GM12878 (cell line): Measurements from ENCODE around the gene GAK. TPM values are rescaled to one million over a fixed set of nuclear protein-coding genes. Genes with fewer than 3 reads are reported as not detected.

Experiments used
- ATAC-seq: fragments of 200-7000 bp; cut with Tn5 transposase; 3 replicates; pipeline ENCODE4 v1.9.1; 2020; ENCODE audit warnings: mild to moderate bottlenecking, moderate library complexity
- BruUV-seq: library from RNA; stranded (reverse); fragments of 400-500 nt; replicated peaks from 2 replicates; lab custom pipeline; 2021; lab: Mats Ljungman, UMichigan
- CTCF ChIA-PET: fragments of 300-600 bp; sonication (Branson Sonifier 250); formaldehyde crosslinking; extraction: SDS; loops from one replicate; lab custom pipeline; 2021; ENCODE audit warnings: inconsistent platforms; lab: Yijun Ruan, JAX
- POLR2A ChIA-PET: fragments of 350-600 bp; formaldehyde crosslinking; extraction: SDS; loops from one replicate; lab custom pipeline; 2021; ENCODE audit warnings: inconsistent platforms; lab: Charles Lee
- RAD21 ChIA-PET: fragments of 300-600 bp; sonication (Branson Sonifier 250); formaldehyde crosslinking; loops from one replicate; lab custom pipeline; 2023; ENCODE audit warnings: antibody characterized with exemption; ENCODE audit not compliant: unreplicated experiment; lab: Charles Lee
- SMC1A ChIA-PET: fragments of 300-600 bp; sonication (Branson Sonifier 250); formaldehyde crosslinking; loops from one replicate; lab custom pipeline; 2023; ENCODE audit not compliant: unreplicated experiment, uncharacterized antibody; lab: Charles Lee
- DNase-seq: peaks from one replicate; pipeline ENCODE4 v3.0.0-alpha.2; 2011; ENCODE audit warnings: low read depth, low spot score
- FAIRE-seq: peaks from 3 replicates; lab custom pipeline; 2011; peaks lifted over from hg19 to GRCh38; lab: Jason Lieb, UNC
- H2AFZ ChIP-seq: 2 replicates; pipeline ENCODE4 v1.6.0; 2011; ENCODE audit warnings: low read depth, low read length, control low read depth; ENCODE audit not compliant: control insufficient read depth
- H3K27ac ChIP-seq: 2 replicates; pipeline ENCODE4 v1.5.1; 2011; ENCODE audit warnings: control low read depth; ENCODE audit not compliant: control insufficient read depth, insufficient read depth
- H3K27me3 ChIP-seq, 2 experiments: replicated peaks in 1 of 2; 2 replicates each; pipeline versions ENCODE4 v1.6.0 to v1.6.1; 2011; ENCODE audit warnings: low read length in 1 of 2; ENCODE audit not compliant: control insufficient read depth in 2 of 2, insufficient read depth in 2 of 2
- H3K36me3 ChIP-seq, 2 experiments: 2 replicates each; pipeline ENCODE4 v1.5.1; 2011; ENCODE audit warnings: low read length in 1 of 2; ENCODE audit not compliant: control insufficient read depth in 2 of 2, insufficient read depth in 2 of 2
- H3K4me1 ChIP-seq: 2 replicates; pipeline ENCODE4 v1.6.1; 2011; ENCODE audit warnings: mild to moderate bottlenecking, low read length, moderate library complexity, mixed read lengths; ENCODE audit not compliant: control insufficient read depth, insufficient read depth
- H3K4me2 ChIP-seq: 2 replicates; pipeline ENCODE4 v1.6.0; 2011; ENCODE audit warnings: control low read depth; ENCODE audit not compliant: control insufficient read depth, insufficient read depth
- H3K4me3 ChIP-seq: fragments of 200-600 bp; sonication (generic); 2 replicates; pipeline ENCODE4 v1.5.1; 2016
- H3K79me2 ChIP-seq: 2 replicates; pipeline ENCODE4 v1.6.0; 2011; ENCODE audit warnings: low read length; ENCODE audit not compliant: control insufficient read depth, insufficient read depth
- H3K9ac ChIP-seq: 2 replicates; pipeline ENCODE4 v1.8.0; 2011; ENCODE audit warnings: low read length, control low read depth, mixed read lengths; ENCODE audit not compliant: control insufficient read depth, insufficient read depth
- H3K9me3 ChIP-seq: replicated peaks from 3 replicates; pipeline ENCODE4 v1.5.1; 2011; ENCODE audit warnings: mild to moderate bottlenecking, low read length; ENCODE audit not compliant: control insufficient read depth, insufficient read depth
- H4K20me1 ChIP-seq: 2 replicates; pipeline ENCODE4 v1.6.0; 2011; ENCODE audit not compliant: control insufficient read depth, insufficient read depth
- EED ChIP-seq: sonication (generic); IDR thresholded peaks from 2 replicates; pipeline ENCODE4 v1.6.1; 2016; ENCODE audit warnings: antibody characterized with exemption, low read depth
- EGR1 ChIP-seq, 2 experiments: IDR thresholded peaks; 1 replicate in 1 of 2; 2 replicates in 1 of 2; pipeline ENCODE4 v1.6.1; 2011 to 2012; ENCODE audit warnings: low read depth in 2 of 2, low read length in 2 of 2, borderline replicate concordance in 1 of 2, mild to moderate bottlenecking in 1 of 2, moderate library complexity in 1 of 2
- FOXK2 ChIP-seq: fragments of 450-650 bp; IDR thresholded peaks from 2 replicates; pipeline ENCODE4 v1.6.1; 2017; ENCODE audit warnings: mild to moderate bottlenecking, moderate library complexity
- IKZF1 ChIP-seq: fragments of 450-650 bp; conservative IDR thresholded peaks from 2 replicates; pipeline ENCODE4 v1.6.1; 2017; ENCODE audit warnings: antibody characterized with exemption, mild to moderate bottlenecking
- JUNB ChIP-seq: IDR thresholded peaks from 2 replicates; pipeline ENCODE4 v1.6.1; 2016; ENCODE audit warnings: antibody characterized with exemption, mild to moderate bottlenecking
- MTA2 ChIP-seq: fragments of 450-650 bp; IDR thresholded peaks from 2 replicates; pipeline ENCODE4 v1.6.1; 2016; ENCODE audit warnings: low read depth, mild to moderate bottlenecking, moderate library complexity
- NFXL1 ChIP-seq: fragments of 450-650 bp; IDR thresholded peaks from 2 replicates; pipeline ENCODE4 v1.6.1; 2017; ENCODE audit warnings: antibody characterized with exemption, mild to moderate bottlenecking, borderline replicate concordance
- RBBP5 ChIP-seq: fragments of 200-600 bp; sonication (generic); conservative IDR thresholded peaks from 2 replicates; pipeline ENCODE4 v1.6.1; 2016
- RUNX3 ChIP-seq: IDR thresholded peaks from 2 replicates; pipeline ENCODE4 v1.6.1; 2012; ENCODE audit warnings: low read length, inconsistent platforms
- SUZ12 ChIP-seq: fragments of 200-600 bp; sonication (generic); IDR thresholded peaks from one replicate; pipeline ENCODE4 v1.6.1; 2018; ENCODE audit warnings: antibody characterized with exemption, mild to moderate bottlenecking; ENCODE audit not compliant: unreplicated experiment
- TAF1 ChIP-seq: IDR thresholded peaks from 2 replicates; pipeline ENCODE4 v1.6.1; 2011; ENCODE audit warnings: mild to moderate bottlenecking, low read depth, low read length, borderline replicate concordance
- TBL1XR1 ChIP-seq: IDR thresholded peaks from 2 replicates; pipeline ENCODE4 v1.6.1; 2012; ENCODE audit warnings: low read depth, low read length, improper control_type of control experiment
- WRNIP1 ChIP-seq: IDR thresholded peaks from 2 replicates; pipeline ENCODE4 v1.6.1; 2011; ENCODE audit warnings: low read depth, low read length, improper control_type of control experiment, borderline replicate concordance
- ZNF207 ChIP-seq: fragments of 450-650 bp; IDR thresholded peaks from 2 replicates; pipeline ENCODE4 v1.6.1; 2014; ENCODE audit warnings: antibody characterized with exemption, mild to moderate bottlenecking, borderline replicate concordance
- WGBS: methylation state at CpG from one replicate; pipeline ENCODE4 v1.1.6; 2016; ENCODE audit warnings: low lambda C conversion rate; ENCODE audit not compliant: insufficient replicate concordance, insufficient coverage; ENCODE audit errors: missing lambda C conversion rate; 5-methylcytosine and 5-hydroxymethylcytosine counted together
- in situ Hi-C: fragments of 300-500 bp; cut with MboI; formaldehyde crosslinking; loops from 9 replicates; pipeline ENCODE4 v1.14.3; 2018; ENCODE audit warnings: mixed read lengths
- intact Hi-C: fragments of 100-400 bp; cut with micrococcal nuclease; formaldehyde crosslinking; loops from one replicate; pipeline ENCODE4 v1.14.2; 2022; ENCODE audit not compliant: unreplicated experiment
- polyA plus RNA-seq, 11 experiments: library from polyadenylated mRNA; depleted of rRNA in 4 of 11; unstranded in 6 of 11; stranded (reverse) in 5 of 11; fragments of >200 nt; fragmentation: Nextera tagmentation in 4 of 11; fragmentation: Illumina TruSeq in 1 of 11; extraction: Ambion mirVana in 4 of 11; extraction: Trizol in 1 of 11; gene quantifications; 1 replicate in 1 of 11; 2 replicates in 10 of 11; pipeline versions ENCODE4 v1.2.1 to v1.2.3, GENCODE V29; 2011 to 2016; ENCODE audit warnings: inconsistent platforms in 2 of 11, missing spikeins in 2 of 11, low read depth in 1 of 11
- total RNA-seq, 4 experiments: library from RNA; depleted of rRNA in 3 of 4; stranded (reverse); fragments of >200 nt in 3 of 4; fragmentation: Illumina TruSeq in 1 of 4; extraction: Trizol in 1 of 4; gene quantifications; 2 replicates each; pipeline versions ENCODE4 v1.2.1 to v1.2.3, GENCODE V29; 2013 to 2021
- TF ChIP-seq, protein P1 (sequence below): IDR thresholded peaks from 2 replicates; pipeline ENCODE4 v1.6.1; 2011; ENCODE audit warnings: low read depth, low read length, improper control_type of control experiment, borderline replicate concordance
- TF ChIP-seq, protein P2 (sequence below): fragments of 450-650 bp; IDR thresholded peaks from 2 replicates; pipeline ENCODE4 v1.6.1; 2018; ENCODE audit warnings: borderline replicate concordance, mild to moderate bottlenecking; ENCODE audit not compliant: partially characterized antibody
- TF ChIP-seq, protein P3 (sequence below): fragments of 150-350 bp; IDR thresholded peaks from 2 replicates; pipeline ENCODE4 v1.6.1; 2014; ENCODE audit warnings: mild to moderate bottlenecking, low read depth, low read length

The GAK gene
- total and polyA plus RNA-seq, 10 of the 15 experiments (the other 5 are each of a cell fraction or from before 2014, with no cell fraction given) = 0.82 to 127 (median 53.8) TPM

DNA sequence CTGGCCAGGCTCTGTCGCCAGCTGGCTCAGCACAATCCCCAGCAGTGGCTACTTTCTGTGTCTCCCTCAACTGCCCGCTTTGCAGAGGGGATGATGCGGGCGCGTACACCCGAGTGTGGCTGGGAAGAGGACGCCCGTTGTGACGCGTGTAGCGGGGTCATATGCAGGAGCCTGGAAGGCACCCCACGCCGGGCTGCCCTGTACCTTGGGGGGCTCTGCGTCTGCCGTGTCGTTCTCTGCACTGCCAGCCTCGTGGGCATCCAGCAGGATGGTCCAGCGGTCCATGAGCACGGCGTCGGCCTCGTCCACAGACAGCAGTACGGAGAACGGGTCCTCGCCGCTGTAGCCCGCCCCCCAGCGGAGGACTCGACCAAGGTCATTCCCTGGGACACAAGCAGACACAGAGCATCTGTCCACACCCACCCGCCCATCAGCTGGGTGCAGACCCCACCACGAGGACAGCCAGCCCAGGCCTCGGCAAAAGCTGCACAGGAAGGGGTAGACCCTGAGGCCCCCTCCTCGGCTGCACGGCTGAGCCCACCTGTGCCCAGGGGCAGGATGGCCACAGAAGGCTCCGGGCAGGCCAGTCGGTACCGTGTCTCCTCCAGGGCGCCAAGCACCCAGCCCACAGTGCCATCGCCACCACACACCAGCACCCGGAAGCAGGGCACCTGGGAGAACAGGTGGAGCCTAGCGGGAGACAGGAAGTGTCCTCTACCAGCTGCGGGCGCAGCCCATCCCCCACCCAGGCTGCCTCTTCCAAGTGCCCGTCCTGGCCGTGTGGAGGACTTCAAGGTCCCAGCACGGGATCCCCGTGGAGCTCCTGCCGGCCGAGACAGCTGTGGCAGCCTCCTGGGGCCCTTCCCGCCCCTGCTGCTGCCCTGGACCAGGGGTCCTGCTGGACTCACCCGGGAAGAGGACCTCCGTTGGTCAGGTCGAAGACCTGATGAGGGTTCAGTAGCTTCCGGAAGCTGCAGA is 30.4 kb upstream of the GAK start (continued):
- TF ChIP-seq EGR1 (IDR thresholded peaks at IDR 0.05; ENCODE audit: borderline replicate concordance in 1 of 2, low read depth in 2 of 2, low read length in 2 of 2) (no peak), FOXK2 (no peak), WRNIP1 (no peak), RUNX3 (no peak), TBL1XR1 (no peak)
- TF ChIP-seq, protein P1, sequence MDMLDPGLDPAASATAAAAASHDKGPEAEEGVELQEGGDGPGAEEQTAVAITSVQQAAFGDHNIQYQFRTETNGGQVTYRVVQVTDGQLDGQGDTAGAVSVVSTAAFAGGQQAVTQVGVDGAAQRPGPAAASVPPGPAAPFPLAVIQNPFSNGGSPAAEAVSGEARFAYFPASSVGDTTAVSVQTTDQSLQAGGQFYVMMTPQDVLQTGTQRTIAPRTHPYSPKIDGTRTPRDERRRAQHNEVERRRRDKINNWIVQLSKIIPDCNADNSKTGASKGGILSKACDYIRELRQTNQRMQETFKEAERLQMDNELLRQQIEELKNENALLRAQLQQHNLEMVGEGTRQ = no peak
- TF ChIP-seq, all 136 proteins: peak for 0

DNA sequence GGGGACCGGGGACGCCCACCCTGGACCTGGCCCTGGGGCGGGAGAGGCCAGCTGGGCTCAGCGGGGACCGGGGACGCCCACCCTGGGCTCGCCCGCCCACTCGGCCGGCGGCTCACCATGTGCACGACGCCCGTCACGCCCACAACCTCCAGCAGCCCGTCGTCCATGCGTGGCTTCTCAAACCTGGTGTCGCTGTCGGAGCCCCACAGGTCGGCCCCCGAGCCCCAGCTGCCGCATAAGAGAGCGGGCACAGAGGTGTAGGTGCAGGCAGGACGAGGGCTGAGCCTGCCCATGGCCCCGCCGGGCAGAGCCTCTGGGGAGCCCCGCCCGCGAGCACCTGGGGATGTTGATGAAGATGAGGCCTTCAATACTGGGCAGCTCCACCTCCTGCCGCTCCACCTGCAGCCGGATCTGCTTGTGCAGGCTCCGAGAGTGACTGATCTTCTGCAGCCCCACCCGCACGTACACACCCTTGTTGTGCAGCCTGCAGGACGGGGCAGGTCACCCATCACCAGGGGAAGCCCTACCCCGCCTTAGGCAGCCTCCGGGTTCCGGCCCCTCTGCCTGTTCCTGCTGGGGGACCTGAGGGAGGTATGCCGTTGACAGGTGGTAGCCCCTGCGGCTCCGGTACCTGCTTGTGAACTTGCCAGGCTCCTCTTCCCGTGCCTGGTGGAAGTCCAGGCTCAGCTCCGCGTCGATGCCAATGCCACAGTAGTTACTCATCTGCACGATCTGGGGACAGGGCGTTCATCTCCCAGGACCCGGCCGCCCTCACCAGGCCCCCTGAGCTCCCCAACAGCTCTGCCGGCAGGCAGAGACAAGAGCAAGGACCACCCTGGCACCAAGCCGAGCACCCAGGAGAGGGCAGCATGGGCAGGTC is 29.5 kb upstream of the GAK start:
- no peak overlapping the region for H3K9ac ChIP-seq
- intact Hi-C loops = no loop called here
- POLR2A ChIA-PET = no interaction called here
- TF ChIP-seq EED (no peak), NFXL1 (no peak), MTA2 (no peak), TAF1 (no peak), RBBP5 (no peak), JUNB (no peak), SUZ12 (no peak), IKZF1 (no peak), ZNF207 (no peak)
- TF ChIP-seq, protein P2, sequence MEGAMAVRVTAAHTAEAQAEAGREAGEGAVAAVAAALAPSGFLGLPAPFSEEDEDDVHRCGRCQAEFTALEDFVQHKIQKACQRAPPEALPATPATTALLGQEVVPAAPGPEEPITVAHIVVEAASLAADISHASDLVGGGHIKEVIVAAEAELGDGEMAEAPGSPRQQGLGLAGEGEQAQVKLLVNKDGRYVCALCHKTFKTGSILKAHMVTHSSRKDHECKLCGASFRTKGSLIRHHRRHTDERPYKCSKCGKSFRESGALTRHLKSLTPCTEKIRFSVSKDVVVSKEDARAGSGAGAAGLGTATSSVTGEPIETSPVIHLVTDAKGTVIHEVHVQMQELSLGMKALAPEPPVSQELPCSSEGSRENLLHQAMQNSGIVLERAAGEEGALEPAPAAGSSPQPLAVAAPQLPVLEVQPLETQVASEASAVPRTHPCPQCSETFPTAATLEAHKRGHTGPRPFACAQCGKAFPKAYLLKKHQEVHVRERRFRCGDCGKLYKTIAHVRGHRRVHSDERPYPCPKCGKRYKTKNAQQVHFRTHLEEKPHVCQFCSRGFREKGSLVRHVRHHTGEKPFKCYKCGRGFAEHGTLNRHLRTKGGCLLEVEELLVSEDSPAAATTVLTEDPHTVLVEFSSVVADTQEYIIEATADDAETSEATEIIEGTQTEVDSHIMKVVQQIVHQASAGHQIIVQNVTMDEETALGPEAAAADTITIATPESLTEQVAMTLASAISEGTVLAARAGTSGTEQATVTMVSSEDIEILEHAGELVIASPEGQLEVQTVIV = no peak
- TF ChIP-seq, protein P3, sequence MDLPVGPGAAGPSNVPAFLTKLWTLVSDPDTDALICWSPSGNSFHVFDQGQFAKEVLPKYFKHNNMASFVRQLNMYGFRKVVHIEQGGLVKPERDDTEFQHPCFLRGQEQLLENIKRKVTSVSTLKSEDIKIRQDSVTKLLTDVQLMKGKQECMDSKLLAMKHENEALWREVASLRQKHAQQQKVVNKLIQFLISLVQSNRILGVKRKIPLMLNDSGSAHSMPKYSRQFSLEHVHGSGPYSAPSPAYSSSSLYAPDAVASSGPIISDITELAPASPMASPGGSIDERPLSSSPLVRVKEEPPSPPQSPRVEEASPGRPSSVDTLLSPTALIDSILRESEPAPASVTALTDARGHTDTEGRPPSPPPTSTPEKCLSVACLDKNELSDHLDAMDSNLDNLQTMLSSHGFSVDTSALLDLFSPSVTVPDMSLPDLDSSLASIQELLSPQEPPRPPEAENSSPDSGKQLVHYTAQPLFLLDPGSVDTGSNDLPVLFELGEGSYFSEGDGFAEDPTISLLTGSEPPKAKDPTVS = no peak

More for the DNA sequence above, 29.5 kb upstream of the GAK start:
- H3K4me3 ChIP-seq = no peak overlapping the region
- SMC1A ChIA-PET = no interaction called here
- H3K27me3 ChIP-seq = no peaks in the 10 kb centered on the region
- ATAC-seq (no peak), FAIRE-seq (no peak), DNase-seq (no peak)
- no peaks in the 10 kb centered on the region for H3K79me2 ChIP-seq
- H3K4me1 ChIP-seq = no peaks in the 10 kb centered on the region
- no peaks in the 10 kb centered on the region for H4K20me1 ChIP-seq
- CTCF ChIA-PET = no interaction called here
- 63% methylated on average over 46 of the region's 52 CpGs for WGBS
- RAD21 ChIA-PET = no interaction called here
- no TSS peak for BruUV-seq
- no peaks in the 10 kb centered on the region; a peak in 1 of 4 replicates for H3K36me3 ChIP-seq
- in situ Hi-C loops = no loop called here
- H3K9me3 ChIP-seq = no peaks in the 10 kb centered on the region
- no peak overlapping the region for H3K27ac ChIP-seq
- H2AFZ ChIP-seq = no peak overlapping the region
- H3K4me2 ChIP-seq = no peak overlapping the region
